Measurements from ENCODE around the gene EDDM13. TPM values are rescaled to one million over a fixed set of nuclear protein-coding genes. Genes with fewer than 3 reads are reported as not detected.
"Not testable (repeated sequence)": the region's sequence is repeated elsewhere in the genome, so short reads cannot be mapped to it uniquely, and the experiment has no call there.

EDDM13 gene
- total RNA-seq, 1 donor from 2014 or later: 2.5 TPM

DNA sequence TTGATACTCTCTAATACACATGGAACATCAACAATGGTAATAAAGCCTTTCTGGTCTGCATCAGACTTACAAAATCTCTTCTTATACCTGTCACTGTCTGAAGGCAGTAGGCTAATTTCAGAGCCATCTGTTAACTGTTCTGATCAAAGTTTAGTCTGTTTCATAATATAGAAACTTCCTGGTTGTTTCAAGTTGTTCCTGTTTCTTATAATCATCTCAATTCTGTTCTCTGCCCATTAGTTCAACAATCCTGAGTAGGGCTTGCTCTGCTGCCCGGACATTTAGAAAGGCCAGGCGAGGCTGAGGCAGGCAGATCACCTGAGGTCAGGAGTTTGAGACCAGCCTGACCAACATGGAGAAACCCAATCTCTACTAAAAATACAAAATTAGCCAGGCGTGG is 47.4 kb downstream of the EDDM13 start:
- intact Hi-C loops (cut with micrococcal nuclease): loop anchor here (5.0 to 10.0 kb wide), 5 partner anchors 715 to 1855 kb away; partner anchors contain the start of genes LENG9, PPP1R12C, ZNF329 and ZNF524

DNA sequence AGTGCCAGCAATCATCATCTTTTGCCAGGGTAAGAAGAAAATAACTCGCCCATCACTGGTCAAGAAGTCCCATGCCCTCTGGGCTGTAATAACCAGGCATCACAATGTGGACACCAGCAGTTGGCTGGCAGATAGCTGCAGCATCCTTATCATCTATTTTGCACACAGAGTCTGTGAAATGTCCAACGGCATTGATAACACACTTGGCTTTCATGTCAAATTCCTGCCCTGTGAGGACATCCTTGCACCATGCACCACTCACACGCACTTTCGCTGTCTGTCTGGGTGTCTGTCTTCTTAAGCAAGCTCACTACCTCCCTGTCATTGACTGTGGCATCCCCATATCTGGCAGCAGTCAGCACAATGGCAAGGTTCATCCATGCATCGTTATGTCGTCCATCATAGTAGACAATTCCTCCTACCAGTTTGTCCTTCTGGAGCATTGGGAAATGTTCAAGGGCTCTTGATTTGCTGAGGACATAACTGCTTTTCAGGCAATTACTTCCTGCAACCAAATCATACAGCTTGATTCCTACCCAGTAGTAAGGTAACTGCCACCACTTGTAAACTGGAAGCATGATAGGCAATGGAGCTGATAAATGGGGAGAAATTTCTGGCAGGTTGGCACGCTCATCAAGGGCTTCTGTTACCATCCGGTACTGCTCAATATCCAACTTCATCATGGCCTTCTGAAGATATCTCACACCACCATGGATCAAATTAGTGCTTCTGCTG is 48.9 kb downstream of the EDDM13 start:
- intact Hi-C loops (cut with micrococcal nuclease): no loop called here

DNA sequence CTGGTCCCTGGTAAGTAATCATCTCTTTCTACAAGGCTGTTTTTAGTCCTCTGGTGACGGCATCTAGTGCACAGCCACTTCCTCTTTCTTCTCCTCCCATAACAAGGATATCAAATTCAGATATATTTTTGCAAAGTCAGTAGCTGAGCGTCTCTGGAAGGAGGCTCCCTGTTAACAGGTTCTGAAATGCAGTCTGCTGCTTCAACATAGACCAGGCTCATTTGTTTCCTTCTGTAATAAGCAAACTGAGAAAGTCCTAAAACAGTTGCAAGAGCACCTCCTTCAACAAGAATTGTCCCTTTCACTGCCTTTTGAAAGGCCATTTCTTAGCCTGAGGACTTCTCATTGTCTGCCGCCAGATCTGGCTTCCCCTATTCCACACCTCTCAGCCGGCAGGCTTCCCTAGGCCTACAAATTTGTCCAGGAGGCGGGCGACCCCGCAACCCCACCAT is 49.5 kb downstream of the EDDM13 start:
- intact Hi-C loops (cut with micrococcal nuclease): no loop called here

DNA sequence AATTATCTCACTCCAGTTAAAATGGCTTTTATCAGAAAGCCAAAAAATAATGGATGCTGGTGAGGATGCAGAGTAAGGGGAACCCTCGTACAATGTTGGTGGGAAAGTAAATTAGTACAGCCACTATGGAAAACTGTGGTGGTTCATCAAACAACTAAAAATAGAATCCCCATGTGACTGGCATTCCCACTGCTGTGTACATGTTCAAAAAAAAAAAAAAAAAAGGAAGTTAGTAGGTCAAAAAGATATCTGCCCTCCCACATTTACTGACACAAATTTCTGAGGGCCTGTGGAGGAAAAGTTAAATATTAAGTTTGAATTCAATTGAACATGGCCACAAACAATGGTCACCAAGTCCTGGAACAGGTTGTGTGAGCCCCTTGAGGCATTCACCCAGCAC is 51.9 kb downstream of the EDDM13 start:
- intact Hi-C loops (cut with micrococcal nuclease): no loop called here

DNA sequence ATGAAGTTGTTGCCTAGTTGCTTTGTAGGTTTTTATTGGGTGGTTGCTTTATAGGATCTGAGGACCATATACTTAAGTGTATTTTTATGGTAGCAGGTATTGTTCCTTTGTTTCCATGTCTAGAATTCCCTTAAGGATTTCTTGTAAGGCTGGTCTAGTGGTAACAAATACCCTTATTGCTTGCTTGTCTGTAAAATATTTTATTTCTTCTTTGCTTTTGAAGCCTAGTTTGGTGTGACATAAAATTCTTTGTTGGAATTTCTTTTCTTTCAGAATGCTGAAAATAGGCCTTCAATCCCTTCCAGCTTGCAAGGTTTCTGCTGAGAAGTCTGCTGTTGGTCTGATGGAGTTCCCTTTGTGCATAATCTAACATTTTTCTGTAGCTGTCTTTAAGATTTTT is 60.1 kb downstream of the EDDM13 start:
- intact Hi-C loops (cut with micrococcal nuclease): loop anchor here (1.0 to 5.0 kb wide), 7 partner anchors 17 to 700 kb away; no protein-coding TSS in a partner anchor

DNA sequence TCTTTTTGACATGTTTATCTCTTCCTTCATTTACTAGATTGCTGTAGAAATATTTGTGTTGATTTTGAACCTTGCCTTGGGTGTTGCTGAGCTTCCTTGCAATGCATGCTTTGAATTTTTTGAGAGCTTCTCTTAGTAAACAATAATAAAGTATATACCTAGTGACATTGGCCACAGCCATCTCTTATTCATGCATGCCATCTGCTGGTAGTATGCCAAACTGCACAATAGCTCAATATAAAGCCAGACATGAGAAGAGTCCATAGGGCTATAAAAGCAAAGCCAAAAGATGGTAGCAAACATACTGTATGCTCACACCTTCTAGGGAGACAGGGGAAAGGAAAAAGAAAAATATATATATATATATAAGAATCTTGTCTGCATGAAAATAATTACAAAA is 61.0 kb downstream of the EDDM13 start:
- intact Hi-C loops (cut with micrococcal nuclease): loop anchor here (1.0 to 5.0 kb wide), 7 partner anchors 17 to 701 kb away; no protein-coding TSS in a partner anchor

DNA sequence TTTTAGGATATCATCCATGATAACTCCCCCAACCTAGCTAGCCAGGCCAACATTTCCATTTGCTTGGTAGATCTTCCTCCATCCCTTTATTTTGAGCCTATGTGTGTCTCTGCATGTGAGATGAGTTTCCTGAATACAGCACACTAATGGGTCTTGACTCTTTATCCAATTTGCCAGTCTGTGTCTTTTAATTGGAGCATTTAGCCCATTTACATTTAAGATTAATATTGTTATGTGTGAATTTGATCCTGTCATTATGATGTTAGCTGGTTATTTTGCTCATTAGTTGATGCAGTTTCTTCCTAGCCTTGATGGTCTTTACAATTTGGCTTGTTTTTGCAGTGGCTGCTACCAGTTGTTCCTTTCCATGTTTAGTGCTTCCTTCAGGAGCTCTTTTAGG is 62.8 kb downstream of the EDDM13 start:
- intact Hi-C loops (cut with micrococcal nuclease): not testable (repeated sequence)

DNA sequence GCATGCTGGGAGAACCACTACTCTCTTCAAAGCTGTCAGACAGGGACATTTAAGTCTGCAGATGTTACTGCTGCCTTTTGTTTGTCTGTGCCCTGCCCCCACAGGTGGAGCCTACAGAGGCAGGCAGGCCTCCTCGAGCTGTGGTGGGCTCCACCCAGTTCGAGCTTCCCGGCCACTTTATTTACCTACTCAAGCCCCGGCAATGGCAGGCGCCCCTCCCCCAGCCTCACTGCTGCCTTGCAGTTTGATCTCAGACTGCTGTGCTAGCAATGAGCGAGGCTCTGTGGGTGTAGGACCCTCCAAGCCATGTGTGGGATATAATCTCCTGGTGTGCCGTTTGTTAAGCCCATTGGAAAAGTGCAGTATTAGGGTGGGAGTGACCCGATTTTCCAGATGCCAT is 64.5 kb downstream of the EDDM13 start:
- intact Hi-C loops (cut with micrococcal nuclease): not testable (repeated sequence)

DNA sequence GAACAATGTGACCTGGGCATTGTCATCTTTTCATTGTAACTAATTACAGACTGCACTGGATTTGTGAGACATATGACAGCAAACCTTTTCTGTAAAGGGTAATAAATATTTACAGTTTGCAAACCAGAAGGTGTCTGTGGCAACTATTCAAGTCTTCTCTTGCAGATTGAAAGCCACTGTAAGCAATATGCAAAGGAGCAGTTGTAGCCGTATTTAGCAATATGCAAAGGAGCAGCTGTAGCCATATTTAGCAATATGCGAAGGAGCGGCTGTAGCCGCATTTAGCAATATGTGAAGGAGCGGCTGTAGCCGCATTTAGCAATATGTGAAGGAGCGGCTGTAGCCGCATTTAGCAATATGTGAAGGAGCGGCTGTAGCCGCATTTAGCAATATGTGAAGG is 66.5 kb downstream of the EDDM13 start:
- intact Hi-C loops (cut with micrococcal nuclease): not testable (repeated sequence)

DNA sequence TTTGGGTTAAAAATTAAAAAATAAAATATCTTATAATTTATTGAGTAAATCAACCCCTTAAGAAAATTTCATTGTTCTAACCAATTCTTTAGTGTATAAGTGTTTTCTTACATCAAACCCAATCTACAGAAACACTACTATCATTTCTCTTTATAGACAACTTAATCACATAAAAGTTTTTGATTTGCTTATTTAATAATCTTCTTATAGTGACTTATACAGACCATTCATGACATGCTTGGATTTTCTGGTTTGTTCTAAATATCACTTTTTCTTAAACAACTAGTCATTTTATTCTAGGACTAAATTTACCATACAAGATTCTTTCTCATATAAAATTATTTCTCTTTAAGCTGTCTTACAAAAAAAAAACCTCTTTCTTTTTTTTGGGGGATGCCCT is 69.4 kb downstream of the EDDM13 start:
- intact Hi-C loops (cut with micrococcal nuclease): no loop called here

DNA sequence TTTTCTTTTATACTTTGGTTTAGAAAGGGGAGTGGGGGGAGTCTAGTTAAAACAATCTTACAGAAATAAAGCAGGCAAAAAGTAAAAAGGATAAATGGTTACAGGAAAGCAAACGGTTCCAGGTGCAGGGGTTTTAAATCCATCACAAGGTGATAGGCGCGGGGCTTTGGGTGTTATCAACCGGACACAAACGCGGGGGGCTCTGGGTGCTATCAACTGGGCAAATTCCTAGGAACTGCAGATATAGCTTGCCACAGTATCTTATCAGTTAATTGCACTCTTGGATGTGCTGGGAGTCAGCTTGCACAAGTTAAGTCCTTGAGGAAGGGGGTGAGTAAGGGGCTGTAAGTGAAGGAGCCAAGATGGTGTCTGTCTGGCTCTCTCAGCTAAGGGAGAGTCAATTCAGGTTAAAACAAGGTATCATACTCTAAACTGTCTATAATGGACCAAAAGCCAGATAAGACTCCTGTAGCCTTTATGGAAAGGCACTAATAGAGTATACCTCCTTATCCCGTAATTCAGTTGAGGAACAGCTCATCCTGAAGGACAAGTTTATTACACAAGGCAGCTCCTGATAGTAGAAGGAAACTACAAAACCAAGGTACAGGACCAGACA is 74.7 kb downstream of the EDDM13 start:
- intact Hi-C loops (cut with micrococcal nuclease): no loop called here

DNA sequence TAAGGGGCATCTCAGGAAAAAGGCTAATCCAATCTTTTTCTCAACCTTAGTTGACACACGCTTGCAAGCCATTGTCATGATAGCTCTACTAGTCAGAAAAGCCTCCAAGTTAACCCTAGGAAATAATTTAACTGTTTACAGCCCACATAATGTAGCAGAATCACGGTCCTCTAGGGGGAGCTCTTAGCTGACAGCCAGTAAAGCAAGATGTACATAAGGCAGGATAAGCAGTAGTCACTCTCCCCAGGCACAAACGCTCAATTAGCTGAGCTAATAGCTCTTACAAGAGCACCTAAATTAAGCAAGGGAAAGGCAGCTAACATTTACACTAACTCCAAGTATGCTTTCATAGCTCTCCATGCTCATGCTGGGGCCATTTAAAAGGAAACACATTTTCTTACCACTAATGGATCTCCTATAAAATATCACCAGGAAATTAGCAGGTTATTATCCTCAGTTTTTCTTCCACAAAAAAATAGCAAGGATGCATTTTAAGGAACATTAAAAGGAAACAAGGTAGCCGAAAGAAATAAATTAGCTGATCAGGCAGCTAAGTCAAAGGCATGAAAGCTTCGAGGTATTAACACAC is 75.8 kb downstream of the EDDM13 start:
- intact Hi-C loops (cut with micrococcal nuclease): no loop called here

DNA sequence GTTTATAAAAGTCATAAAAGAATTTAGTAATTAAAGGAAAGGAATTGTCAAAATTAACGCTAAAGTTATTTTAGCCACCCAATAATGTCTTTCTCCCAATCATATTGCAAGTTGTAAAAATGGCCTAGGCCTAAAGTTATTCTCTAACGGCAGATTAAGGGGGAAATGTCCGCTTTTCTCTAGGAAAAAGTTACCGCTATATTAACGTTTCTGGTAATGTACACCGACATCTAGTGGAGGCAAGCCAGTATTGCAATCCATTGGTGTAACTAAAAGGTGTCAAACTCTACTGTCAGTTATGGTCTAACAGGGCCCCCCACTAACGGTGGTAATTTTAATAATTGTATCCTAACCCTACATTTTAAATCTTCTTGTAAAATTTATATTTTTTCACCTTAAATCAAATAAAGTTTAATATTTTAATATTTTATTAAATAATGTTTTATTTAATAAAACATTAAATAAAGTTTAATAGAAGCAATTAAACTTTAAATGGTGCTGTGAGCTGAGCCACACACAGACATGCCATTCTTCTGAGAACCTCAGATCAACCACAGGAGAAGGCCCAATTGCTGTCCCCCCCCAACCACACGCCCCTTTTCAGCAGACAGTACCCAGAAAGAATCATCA is 78.0 kb downstream of the EDDM13 start:
- intact Hi-C loops (cut with micrococcal nuclease): loop anchor here (1.0 kb wide), 3 partner anchors 17 to 284 kb away; no protein-coding TSS in a partner anchor

DNA sequence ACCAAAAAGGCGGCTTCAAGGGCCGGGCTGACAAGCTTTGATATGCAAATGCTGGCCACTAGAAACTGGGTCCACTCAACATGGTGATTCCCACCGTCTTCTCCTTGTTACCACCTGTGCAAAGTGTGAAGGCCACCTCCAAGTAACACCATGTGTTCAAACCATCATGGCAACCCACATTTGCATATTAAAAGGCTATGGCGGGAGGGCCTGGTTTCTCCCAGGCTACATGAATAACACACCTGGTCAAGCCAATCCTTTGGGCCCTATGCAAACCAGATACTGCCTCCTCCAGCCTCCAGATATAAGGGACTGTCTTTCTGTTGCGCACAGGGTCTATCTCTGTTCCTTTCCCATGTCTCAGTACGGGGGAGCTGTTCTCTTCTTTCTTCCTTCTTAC is 78.7 kb downstream of the EDDM13 start:
- intact Hi-C loops (cut with micrococcal nuclease): no loop called here

DNA sequence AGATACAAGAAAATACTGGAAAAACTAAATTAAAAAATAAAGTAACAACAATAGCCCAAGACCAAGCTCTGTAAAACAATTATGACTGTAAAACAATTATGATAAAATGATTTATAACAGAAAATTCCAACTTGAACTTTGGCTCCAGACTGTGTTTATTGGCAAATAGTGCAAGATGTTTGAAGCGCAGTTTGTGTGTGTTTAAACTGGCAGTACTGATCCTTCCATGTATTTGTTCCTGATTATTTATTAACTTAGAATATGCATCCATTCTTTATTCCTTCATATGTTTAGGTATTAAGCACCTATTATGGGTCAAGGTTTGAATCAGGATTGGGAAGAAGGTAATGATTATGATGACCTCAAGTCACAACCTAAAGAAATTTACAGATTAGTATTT is 83.0 kb downstream of the EDDM13 start:
- intact Hi-C loops (cut with micrococcal nuclease): no loop called here

DNA sequence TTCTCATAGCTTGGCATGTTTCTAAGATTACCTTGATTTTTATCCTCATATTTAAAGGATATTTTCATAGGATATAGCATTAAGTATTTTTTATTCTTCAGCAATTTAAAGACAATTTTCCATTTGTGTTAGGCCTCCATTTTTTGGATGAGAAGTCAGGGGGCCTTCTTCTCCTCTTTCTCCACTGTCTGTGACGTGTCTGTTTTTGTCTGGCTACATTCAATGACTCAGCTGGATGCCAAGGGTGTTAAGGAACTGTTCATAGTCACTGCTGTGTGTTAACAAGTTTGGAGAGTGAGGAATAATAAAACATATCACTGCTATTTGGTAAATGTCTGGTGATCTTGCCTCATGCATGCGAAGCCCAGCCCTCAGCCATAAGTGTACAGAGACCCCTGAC is 84.4 kb downstream of the EDDM13 start:
- intact Hi-C loops (cut with micrococcal nuclease): no loop called here

Other genes starting within 250 kb of the EDDM13 start
- 32.4 and 34.8 TPM in 2 replicates for gene ZNF787, start 151.5 kb upstream of the EDDM13 start, total RNA-seq
- gene ZNF444, start 131.5 kb upstream of the EDDM13 start, total RNA-seq: 27.4 and 39.6 TPM in 2 replicates
- gene GALP, start 96.7 kb upstream of the EDDM13 start, total RNA-seq: not detected in 2 replicates
- gene ZSCAN5B, start 75.0 kb upstream of the EDDM13 start, total RNA-seq: not detected in 2 replicates
- gene ZSCAN5C, start 70.5 kb upstream of the EDDM13 start, total RNA-seq: not detected in 2 replicates
- 12.0 TPM in 2 replicates for gene ZSCAN5A, start 42.1 kb downstream of the EDDM13 start, total RNA-seq
- gene ZNF582, start 120.8 kb downstream of the EDDM13 start, total RNA-seq: 1.3 and 2.3 TPM in 2 replicates
- 3.4 and 3.5 TPM in 2 replicates for gene ZNF583, start 131.6 kb downstream of the EDDM13 start, total RNA-seq
- not detected in 2 replicates for gene ZNF667, start 204.6 kb downstream of the EDDM13 start, total RNA-seq
- gene ZNF471, start 235.1 kb downstream of the EDDM13 start, total RNA-seq: 0.17 and 0.27 TPM in 2 replicates